ENCODE measurements around the gene DHX34.

Gene DHX34

DNA sequence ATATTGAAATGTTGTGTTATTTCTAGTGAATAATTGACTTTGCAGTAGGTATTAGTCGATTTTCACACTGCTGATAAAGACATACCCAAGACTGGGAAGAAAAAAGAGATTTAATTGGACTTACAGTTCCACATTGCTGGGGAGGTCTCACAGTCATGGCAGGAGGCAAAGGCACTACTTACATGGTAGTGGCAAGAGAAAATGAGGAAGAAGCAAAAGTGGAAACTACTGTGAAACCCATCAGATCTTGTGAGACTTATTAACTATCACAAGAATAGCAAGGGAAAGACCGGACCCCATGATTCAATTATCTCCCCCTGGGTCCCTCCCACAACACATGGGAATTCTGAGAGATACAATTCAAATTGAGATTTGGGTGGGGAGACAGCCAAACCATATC is 27.1 kb upstream of the DHX34 start:
- H3K4me1 ChIP-seq (ENCODE audit: control insufficient read depth, low read depth, low read length): no peaks in the 10 kb centered on the region
- H4K5ac ChIP-seq (ENCODE audit: low read length): no peak overlapping the region
- H3K79me2 ChIP-seq (ENCODE audit: control insufficient read depth, insufficient read depth, low read length): no peaks in the 10 kb centered on the region
- H3K18ac ChIP-seq (ENCODE audit: low read length): no peak overlapping the region
- no peak overlapping the region for H2BK15ac ChIP-seq (replicated peaks; ENCODE audit: low read depth)
- H4K8ac ChIP-seq (ENCODE audit: low read depth, low read length): no peak overlapping the region
- no peak overlapping the region for H2BK120ac ChIP-seq (ENCODE audit: low read depth, low read length)
- H3K36me3 ChIP-seq (ENCODE audit: control insufficient read depth, insufficient read depth, low read length): no peaks in the 10 kb centered on the region
- no peak for DNase-seq
- no peaks in the 10 kb centered on the region for H3K79me1 ChIP-seq (ENCODE audit: low read length)
- no peak overlapping the region for H3K27ac ChIP-seq (ENCODE audit: low read depth, low read length)
- no peaks in the 10 kb centered on the region for H3K27me3 ChIP-seq (ENCODE audit: insufficient read depth, low read length, poor library complexity)
- H3K23ac ChIP-seq (ENCODE audit: low read length): no peak overlapping the region
- H2BK5ac ChIP-seq (ENCODE audit: low read length): no peak overlapping the region
- no peak overlapping the region for H2AK5ac ChIP-seq (ENCODE audit: low read length)
- no peak overlapping the region for H3K4ac ChIP-seq (ENCODE audit: low read depth, low read length)
- H3K4me3 ChIP-seq (ENCODE audit: low read length): no peak overlapping the region
- H3K9ac ChIP-seq (ENCODE audit: low read length): no peak overlapping the region
- no peak overlapping the region for H3K4me2 ChIP-seq (ENCODE audit: low read length)
- WGBS (ENCODE audit: extremely low coverage, insufficient coverage, low lambda C conversion rate): no CpG with 5 or more reads among the region's 2 CpGs
- no peak overlapping the region for H3K56ac ChIP-seq (ENCODE audit: low read length)

- Histone ChIP-seq H3K4me3 (ENCODE audit: low read length) (no peak overlapping the region), H3K56ac (ENCODE audit: low read length) (no peak overlapping the region), H3K27ac (ENCODE audit: low read depth, low read length) (no peak overlapping the region), H2AK5ac (ENCODE audit: low read length) (no peak overlapping the region), H3K36me3 (ENCODE audit: control insufficient read depth, insufficient read depth, low read length) (no peaks in the 10 kb centered on the region), H2BK5ac (ENCODE audit: low read length) (no peak overlapping the region), H3K79me2 (ENCODE audit: control insufficient read depth, insufficient read depth, low read length) (no peaks in the 10 kb centered on the region), H3K9ac (ENCODE audit: low read length) (no peak overlapping the region), H3K79me1 (ENCODE audit: low read length) (no peaks in the 10 kb centered on the region), H3K27me3 (ENCODE audit: insufficient read depth, low read length, poor library complexity) (no peaks in the 10 kb centered on the region), H4K5ac (ENCODE audit: low read length) (no peak overlapping the region), H2BK120ac (ENCODE audit: low read depth, low read length) (no peak overlapping the region), H3K18ac (ENCODE audit: low read length) (no peak overlapping the region), H3K4me2 (ENCODE audit: low read length) (no peak overlapping the region), H3K23ac (ENCODE audit: low read length) (no peak overlapping the region), H3K4me1 (ENCODE audit: control insufficient read depth, low read depth, low read length) (no peaks in the 10 kb centered on the region), H2BK15ac (replicated peaks; ENCODE audit: low read depth) (no peak overlapping the region), H3K4ac (ENCODE audit: low read depth, low read length) (no peak overlapping the region), H4K8ac (ENCODE audit: low read depth, low read length) (no peak overlapping the region)
- no CpG with 5 or more reads among the region's 8 CpGs for WGBS (ENCODE audit: extremely low coverage, insufficient coverage, low lambda C conversion rate)
- no peak for DNase-seq
These were observed 25.7 kb upstream of the DHX34 start for GRCh38 chr19:47323409-47323808.

GRCh38 chr19:47323872-47324271 is 25.2 kb upstream of the DHX34 start:
- no peak for DNase-seq
- H2BK15ac ChIP-seq (replicated peaks; ENCODE audit: low read depth): no peak overlapping the region
- no peak overlapping the region for H3K18ac ChIP-seq (ENCODE audit: low read length)
- H3K4me3 ChIP-seq (ENCODE audit: low read length): no peak overlapping the region
- H2AK5ac ChIP-seq (ENCODE audit: low read length): no peak overlapping the region
- H3K27me3 ChIP-seq (ENCODE audit: insufficient read depth, low read length, poor library complexity): no peaks in the 10 kb centered on the region
- no peak overlapping the region for H2BK120ac ChIP-seq (ENCODE audit: low read depth, low read length)
- H3K36me3 ChIP-seq (ENCODE audit: control insufficient read depth, insufficient read depth, low read length): no peaks in the 10 kb centered on the region
- H3K23ac ChIP-seq (ENCODE audit: low read length): no peak overlapping the region
- H3K4me1 ChIP-seq (ENCODE audit: control insufficient read depth, low read depth, low read length): no peaks in the 10 kb centered on the region
- H2BK5ac ChIP-seq (ENCODE audit: low read length): no peak overlapping the region
- no CpG with 5 or more reads among the region's 12 CpGs for WGBS (ENCODE audit: extremely low coverage, insufficient coverage, low lambda C conversion rate)
- no peaks in the 10 kb centered on the region for H3K79me1 ChIP-seq (ENCODE audit: low read length)
- H3K79me2 ChIP-seq (ENCODE audit: control insufficient read depth, insufficient read depth, low read length): no peaks in the 10 kb centered on the region
- no peak overlapping the region for H3K27ac ChIP-seq (ENCODE audit: low read depth, low read length)
- no peak overlapping the region for H4K8ac ChIP-seq (ENCODE audit: low read depth, low read length)
- H3K4ac ChIP-seq (ENCODE audit: low read depth, low read length): no peak overlapping the region
- H3K4me2 ChIP-seq (ENCODE audit: low read length): no peak overlapping the region
- no peak overlapping the region for H3K9ac ChIP-seq (ENCODE audit: low read length)
- no peak overlapping the region for H4K5ac ChIP-seq (ENCODE audit: low read length)
- H3K56ac ChIP-seq (ENCODE audit: low read length): no peak overlapping the region

GRCh38 chr19:47324502-47324901 is 24.6 kb upstream of the DHX34 start:
- H3K4me3 ChIP-seq (ENCODE audit: low read length): no peak overlapping the region
- H2BK5ac ChIP-seq (ENCODE audit: low read length): no peak overlapping the region
- WGBS (ENCODE audit: extremely low coverage, insufficient coverage, low lambda C conversion rate): no CpG with 5 or more reads among the region's 9 CpGs
- no peak overlapping the region for H2BK15ac ChIP-seq (replicated peaks; ENCODE audit: low read depth)
- no peak overlapping the region for H2BK120ac ChIP-seq (ENCODE audit: low read depth, low read length)
- no peak overlapping the region for H3K18ac ChIP-seq (ENCODE audit: low read length)
- no peak overlapping the region for H2AK5ac ChIP-seq (ENCODE audit: low read length)
- H4K8ac ChIP-seq (ENCODE audit: low read depth, low read length): no peak overlapping the region
- no peak overlapping the region for H3K4me2 ChIP-seq (ENCODE audit: low read length)
- no peak overlapping the region for H3K56ac ChIP-seq (ENCODE audit: low read length)
- no peaks in the 10 kb centered on the region for H3K79me1 ChIP-seq (ENCODE audit: low read length)
- no peaks in the 10 kb centered on the region for H3K27me3 ChIP-seq (ENCODE audit: insufficient read depth, low read length, poor library complexity)
- H4K5ac ChIP-seq (ENCODE audit: low read length): no peak overlapping the region
- H3K23ac ChIP-seq (ENCODE audit: low read length): no peak overlapping the region
- H3K4ac ChIP-seq (ENCODE audit: low read depth, low read length): no peak overlapping the region
- no peaks in the 10 kb centered on the region for H3K36me3 ChIP-seq (ENCODE audit: control insufficient read depth, insufficient read depth, low read length)
- no peak for DNase-seq
- H3K4me1 ChIP-seq (ENCODE audit: control insufficient read depth, low read depth, low read length): no peaks in the 10 kb centered on the region
- H3K9ac ChIP-seq (ENCODE audit: low read length): no peak overlapping the region
- H3K79me2 ChIP-seq (ENCODE audit: control insufficient read depth, insufficient read depth, low read length): no peaks in the 10 kb centered on the region
- no peak overlapping the region for H3K27ac ChIP-seq (ENCODE audit: low read depth, low read length)

DNA sequence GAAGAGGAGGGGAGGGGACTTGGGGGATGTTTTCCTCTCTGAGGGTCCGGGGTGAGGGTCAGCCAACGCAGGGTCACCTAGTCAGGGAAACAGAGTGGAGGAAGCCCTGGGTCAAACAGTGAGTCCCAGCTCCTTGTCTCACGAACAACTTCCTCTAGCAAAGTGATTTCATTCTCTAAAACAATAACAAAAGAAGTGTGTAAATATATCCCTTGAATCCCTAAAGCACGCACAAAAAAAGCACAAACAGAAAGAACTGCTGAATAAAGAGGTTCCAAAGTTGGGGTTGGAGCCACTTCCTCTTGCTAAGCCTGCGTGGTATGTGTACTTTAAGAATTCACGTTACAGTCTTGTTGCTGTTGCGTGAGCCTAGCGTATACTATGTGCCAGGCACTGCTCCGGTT is 18.6 kb upstream of the DHX34 start:
- Histone ChIP-seq H3K4me3 (ENCODE audit: low read length) (no peak overlapping the region), H3K79me2 (ENCODE audit: control insufficient read depth, insufficient read depth, low read length) (no peaks in the 10 kb centered on the region), H2BK5ac (ENCODE audit: low read length) (no peak overlapping the region), H4K5ac (ENCODE audit: low read length) (no peak overlapping the region), H2BK15ac (replicated peaks; ENCODE audit: low read depth) (no peak overlapping the region), H4K8ac (ENCODE audit: low read depth, low read length) (no peak overlapping the region), H3K9ac (ENCODE audit: low read length) (no peak overlapping the region), H3K18ac (ENCODE audit: low read length) (no peak overlapping the region), H2BK120ac (ENCODE audit: low read depth, low read length) (no peak overlapping the region), H3K27ac (ENCODE audit: low read depth, low read length) (no peak overlapping the region), H3K4ac (ENCODE audit: low read depth, low read length) (no peak overlapping the region), H3K23ac (ENCODE audit: low read length) (no peak overlapping the region), H3K36me3 (ENCODE audit: control insufficient read depth, insufficient read depth, low read length) (no peaks in the 10 kb centered on the region), H3K27me3 (ENCODE audit: insufficient read depth, low read length, poor library complexity) (no peaks in the 10 kb centered on the region), H3K79me1 (ENCODE audit: low read length) (no peaks in the 10 kb centered on the region), H3K56ac (ENCODE audit: low read length) (peak overlapping the region; percentile 10), H3K4me1 (ENCODE audit: control insufficient read depth, low read depth, low read length) (no peaks in the 10 kb centered on the region), H3K4me2 (ENCODE audit: low read length) (no peak overlapping the region), H2AK5ac (ENCODE audit: low read length) (no peak overlapping the region)
- no CpG with 5 or more reads among the region's 9 CpGs for WGBS (ENCODE audit: extremely low coverage, insufficient coverage, low lambda C conversion rate)
- no peak for DNase-seq

DNA sequence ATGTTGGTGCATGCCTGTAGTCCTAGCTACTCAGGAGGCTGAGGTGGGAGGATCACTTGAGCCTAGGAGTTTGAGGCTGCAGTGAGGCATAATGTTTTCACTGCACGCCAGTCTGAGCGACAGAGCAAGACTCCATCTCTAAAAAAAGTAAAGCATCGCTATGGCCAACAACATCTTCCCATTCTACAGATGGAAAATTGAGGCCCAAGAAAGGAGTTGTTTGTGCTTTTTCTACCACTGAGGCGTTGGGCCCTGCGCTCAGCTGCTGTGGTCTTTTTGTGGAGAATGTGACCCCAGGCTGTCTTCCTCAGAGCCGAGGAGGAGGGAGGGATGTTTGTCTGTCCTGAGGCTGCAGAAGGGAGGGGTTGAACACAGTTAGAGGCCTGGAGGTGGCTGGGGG is 17.6 kb upstream of the DHX34 start:
- no CpG with 5 or more reads among the region's 6 CpGs for WGBS (ENCODE audit: extremely low coverage, insufficient coverage, low lambda C conversion rate)
- Histone ChIP-seq H2BK15ac (replicated peaks; ENCODE audit: low read depth) (no peak overlapping the region), H3K79me1 (ENCODE audit: low read length) (no peaks in the 10 kb centered on the region), H2AK5ac (ENCODE audit: low read length) (no peak overlapping the region), H3K27ac (ENCODE audit: low read depth, low read length) (no peak overlapping the region), H3K79me2 (ENCODE audit: control insufficient read depth, insufficient read depth, low read length) (no peaks in the 10 kb centered on the region), H3K18ac (ENCODE audit: low read length) (no peak overlapping the region), H3K23ac (ENCODE audit: low read length) (no peak overlapping the region), H3K4ac (ENCODE audit: low read depth, low read length) (no peak overlapping the region), H3K56ac (ENCODE audit: low read length) (no peak overlapping the region), H3K4me3 (ENCODE audit: low read length) (no peak overlapping the region), H3K27me3 (ENCODE audit: insufficient read depth, low read length, poor library complexity) (no peaks in the 10 kb centered on the region), H3K36me3 (ENCODE audit: control insufficient read depth, insufficient read depth, low read length) (no peaks in the 10 kb centered on the region), H3K4me2 (ENCODE audit: low read length) (no peak overlapping the region), H2BK5ac (ENCODE audit: low read length) (no peak overlapping the region), H2BK120ac (ENCODE audit: low read depth, low read length) (no peak overlapping the region), H3K4me1 (ENCODE audit: control insufficient read depth, low read depth, low read length) (no peaks in the 10 kb centered on the region), H4K8ac (ENCODE audit: low read depth, low read length) (no peak overlapping the region), H3K9ac (ENCODE audit: low read length) (no peak overlapping the region), H4K5ac (ENCODE audit: low read length) (no peak overlapping the region)
- no peak for DNase-seq
